Liver (tissue), 2 donors: ENCODE measurements around the gene SCARB1.

Experiments used
- CTCF ChIP-seq: fragments of 150-350 bp; IDR thresholded peaks from 2 replicates; pipeline ENCODE4 v1.5.1; 2017; ENCODE audit warnings: improper control_type of control experiment, low read depth, low read length; ENCODE audit not compliant: missing input control
- ZBTB33 ChIP-seq: IDR thresholded peaks from 2 replicates; pipeline ENCODE4 v1.6.1; 2016; ENCODE audit warnings: antibody characterized with exemption
- donor health status: healthy.

DNA sequence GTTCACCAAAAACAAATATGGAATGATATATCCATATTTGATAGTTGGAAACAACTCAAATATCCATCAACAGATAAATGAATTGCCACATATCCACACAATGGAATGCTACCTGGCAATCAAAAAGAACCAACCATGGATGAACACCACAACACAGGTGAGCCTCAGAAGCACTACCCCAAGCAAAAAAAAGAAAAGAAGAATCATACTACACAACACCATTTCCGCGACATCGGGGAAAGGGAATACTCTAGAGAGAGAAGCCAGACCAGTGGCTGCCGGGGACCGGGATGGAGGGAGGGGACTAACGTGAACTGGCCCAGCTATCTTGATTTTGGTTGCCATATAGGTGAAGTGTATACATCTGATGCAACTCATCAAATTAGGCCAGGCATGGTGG lies 41.4 kb downstream of the SCARB1 start:
- TF ChIP-seq CTCF, result no peak
- no peak for TF ChIP-seq ZBTB33
